BLaER1 treated with 17β-estradiol and CSF1 and Interleukin-3, amounts not matched to agents 10 nM and 100 nM (cell line): ENCODE results near the gene PHLPP1.
A peak's percentile ranks its signal among the peaks of the same experiment; 100 is the strongest.

ENCODE experiments used
- H3K27ac ChIP-seq, 11 experiments: shearing (Covaris generic); formaldehyde crosslinking; 2 replicates each; pipeline ENCODE4 v1.8.1; 2022
- H3K27me3 ChIP-seq, 11 experiments: shearing (Covaris generic); formaldehyde crosslinking; 2 replicates each; pipeline ENCODE4 v1.8.1; 2022
- H3K36me3 ChIP-seq, 11 experiments: shearing (Covaris generic); formaldehyde crosslinking; 2 replicates each; pipeline ENCODE4 v1.8.1; 2022
- H3K4me1 ChIP-seq, 10 experiments: shearing (Covaris generic); formaldehyde crosslinking; 2 replicates each; pipeline ENCODE4 v1.8.1; 2022
- H3K4me2 ChIP-seq, 11 experiments: shearing (Covaris generic); formaldehyde crosslinking; 2 replicates each; pipeline ENCODE4 v1.8.1; 2022
- H3K4me3 ChIP-seq, 10 experiments: shearing (Covaris generic); formaldehyde crosslinking; 2 replicates each; pipeline ENCODE4 v1.8.1; 2022
- H3K9ac ChIP-seq, 11 experiments: shearing (Covaris generic); formaldehyde crosslinking; 2 replicates each; pipeline ENCODE4 v1.8.1; 2022
- H3K9me3 ChIP-seq, 11 experiments: shearing (Covaris generic); formaldehyde crosslinking; replicated peaks in 1 of 11; 2 replicates each; pipeline ENCODE4 v1.8.1; 2022
- H4K20me1 ChIP-seq, 11 experiments: shearing (Covaris generic); formaldehyde crosslinking; 2 replicates each; pipeline ENCODE4 v1.8.1; 2022
- Cebpa-rat ChIP-seq, 11 experiments: shearing (Covaris generic); IDR thresholded peaks; 2 replicates each; pipeline ENCODE4 v1.8.1; 2022

The PHLPP1 gene

DNA sequence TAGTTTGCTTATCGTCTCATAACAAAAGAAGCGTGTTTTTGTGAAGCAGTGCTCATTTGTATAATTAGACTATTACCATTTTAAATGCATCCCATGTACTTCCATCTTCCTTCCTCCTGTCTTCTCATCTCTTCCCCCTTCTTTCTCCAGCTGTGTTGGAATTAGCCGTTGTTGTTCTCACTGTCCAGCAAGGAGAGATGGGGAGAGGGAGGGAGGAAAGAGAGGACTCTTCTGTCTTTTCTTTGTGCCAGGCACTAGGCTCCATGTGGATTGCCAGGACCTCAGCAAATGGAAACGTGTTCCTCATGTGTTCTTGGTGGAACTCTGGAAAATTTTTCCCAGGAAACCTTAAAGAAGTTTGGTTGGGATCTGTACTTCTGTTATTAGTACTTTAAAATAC lies 131.7 kb downstream of the PHLPP1 start:
- Histone ChIP-seq H3K9me3 (peaks cover 0 to 7% (median 0%) of the 10 kb centered on the region in 11 experiments; a peak in 1 of 22 replicates), H3K4me1 (0 out of 20 replicates have a peak, but pooled peaks cover 0 to 3% (median 0%) of the 10 kb centered on the region in 10 experiments)

DNA sequence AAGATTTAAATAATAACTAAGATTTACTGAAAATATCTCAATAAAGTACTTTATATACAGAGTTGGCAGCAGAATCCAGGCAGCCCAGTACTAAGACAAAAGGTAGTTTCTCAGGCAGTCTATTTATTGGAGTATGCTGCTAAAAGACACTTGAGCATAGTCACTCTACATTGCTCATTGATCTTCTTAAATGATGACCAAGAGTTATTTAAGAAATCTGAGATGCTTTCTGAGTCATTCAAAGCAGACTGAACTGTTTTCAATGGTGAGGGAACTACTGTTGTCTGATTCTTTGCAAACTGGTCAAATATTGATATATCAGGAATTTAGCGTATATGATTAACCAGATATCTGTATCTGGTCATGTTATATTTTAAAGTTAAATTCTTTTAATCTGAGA lies 133.6 kb downstream of the PHLPP1 start:
- Histone ChIP-seq H3K9ac (no peak overlapping the region), H3K36me3 (peaks cover 0 to 52% (median 23%) of the 10 kb centered on the region in 11 experiments; a peak in 14 of 22 replicates), H3K4me1 (peaks cover 0 to 3% (median 0%) of the 10 kb centered on the region in 10 experiments; a peak in 1 of 20 replicates), H3K27ac (no peak overlapping the region), H3K4me2 (no peak overlapping the region), H3K27me3 (no peaks in the 10 kb centered on the region), H3K4me3 (no peak overlapping the region), H4K20me1 (peaks cover 0 to 6% (median 0%) of the 10 kb centered on the region in 11 experiments; a peak in 3 of 22 replicates), H3K9me3 (no peaks in the 10 kb centered on the region)
- TF ChIP-seq Cebpa-rat (IDR thresholded peaks at IDR 0.05) = no peak

More for the DNA sequence above, 131.7 kb downstream of the PHLPP1 start:
- peaks cover 0 to 55% (median 24%) of the 10 kb centered on the region in 11 experiments; a peak in 15 of 22 replicates for H3K36me3 ChIP-seq
- H3K27ac ChIP-seq = no peak overlapping the region
- H3K9ac ChIP-seq = no peak overlapping the region
- H3K4me3 ChIP-seq = no peak overlapping the region
- H4K20me1 ChIP-seq = peaks cover 0 to 6% (median 0%) of the 10 kb centered on the region in 11 experiments; a peak in 2 of 22 replicates
- no peak overlapping the region for H3K4me2 ChIP-seq
- H3K27me3 ChIP-seq = no peaks in the 10 kb centered on the region
- no peak for TF ChIP-seq Cebpa-rat (IDR thresholded peaks at IDR 0.05)

DNA sequence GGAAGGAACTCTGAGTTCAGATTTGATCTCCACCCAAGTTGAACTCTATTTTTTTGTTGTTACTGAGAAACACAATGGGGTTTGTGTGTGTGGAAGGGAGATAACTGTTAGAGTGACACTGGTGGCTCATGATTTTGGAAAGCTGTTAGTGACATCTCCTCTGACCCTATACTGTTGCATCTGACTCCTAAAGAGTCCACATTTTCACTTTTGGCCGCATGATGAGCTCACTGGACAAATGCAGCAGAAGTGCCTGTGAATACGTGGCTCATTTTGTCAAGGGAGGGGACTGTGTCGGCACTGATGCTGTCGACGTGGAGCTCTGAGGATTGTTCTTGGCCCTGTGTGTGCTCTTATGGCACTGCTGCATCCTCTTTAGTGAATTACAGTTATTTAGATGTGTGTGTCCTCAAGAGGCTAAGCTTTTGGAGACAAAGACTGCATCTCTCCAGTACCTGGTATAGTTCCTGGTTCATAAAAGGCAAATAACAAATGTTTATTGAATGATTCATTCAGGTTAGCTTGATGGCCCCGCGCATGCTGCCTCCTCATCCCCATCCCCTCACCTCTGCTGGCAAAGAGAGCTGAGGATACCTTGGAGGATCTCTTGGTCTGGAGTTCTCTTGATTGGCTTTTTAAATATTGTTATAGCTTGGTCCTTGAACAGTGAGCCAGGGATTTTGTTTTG lies 135.4 kb downstream of the PHLPP1 start:
- Histone ChIP-seq H4K20me1 (peaks cover 0 to 7% (median 0%) of the 10 kb centered on the region in 11 experiments; a peak in 3 of 22 replicates), H3K27me3 (no peaks in the 10 kb centered on the region), H3K9ac (no peak overlapping the region), H3K4me1 (peaks cover 0 to 7% (median 0%) of the 10 kb centered on the region in 10 experiments; a peak in 1 of 20 replicates), H3K36me3 (peaks cover 0 to 55% (median 23%) of the 10 kb centered on the region in 11 experiments; a peak in 15 of 22 replicates), H3K4me3 (no peak overlapping the region), H3K9me3 (no peaks in the 10 kb centered on the region), H3K4me2 (no peak overlapping the region), H3K27ac (no peak overlapping the region)
- no peak for TF ChIP-seq Cebpa-rat (IDR thresholded peaks at IDR 0.05)

DNA sequence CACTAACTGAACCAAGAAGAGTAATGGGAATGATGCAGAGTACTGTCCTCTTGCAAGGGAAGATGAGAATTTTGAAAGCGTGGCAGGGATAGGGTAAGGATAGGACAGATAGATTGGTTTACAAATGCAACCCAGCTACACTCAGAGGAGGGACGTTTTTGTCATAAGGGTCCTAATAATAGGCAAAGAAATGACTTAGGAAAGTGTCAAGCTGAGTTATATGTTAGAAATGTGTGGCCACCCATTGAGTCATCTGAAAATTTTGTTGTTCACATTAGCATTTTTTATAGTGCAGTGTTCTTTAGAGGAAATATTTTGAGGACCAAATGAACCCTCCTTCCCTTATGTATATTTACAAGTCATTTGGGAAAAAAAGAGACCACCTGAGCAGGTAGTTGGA lies 137.5 kb downstream of the PHLPP1 start:
- Histone ChIP-seq H3K4me2 (no peak overlapping the region), H4K20me1 (peaks cover 0 to 9% (median 0%) of the 10 kb centered on the region in 11 experiments; a peak in 2 of 22 replicates), H3K27me3 (no peaks in the 10 kb centered on the region), H3K36me3 (peaks cover 0 to 51% (median 23%) of the 10 kb centered on the region in 11 experiments; a peak in 15 of 22 replicates), H3K27ac (no peak overlapping the region), H3K9me3 (no peaks in the 10 kb centered on the region), H3K9ac (no peak overlapping the region), H3K4me3 (no peak overlapping the region), H3K4me1 (peaks cover 0 to 15% (median 7%) of the 10 kb centered on the region in 10 experiments; a peak in 10 of 20 replicates)
- no peak for TF ChIP-seq Cebpa-rat (IDR thresholded peaks at IDR 0.05)

DNA sequence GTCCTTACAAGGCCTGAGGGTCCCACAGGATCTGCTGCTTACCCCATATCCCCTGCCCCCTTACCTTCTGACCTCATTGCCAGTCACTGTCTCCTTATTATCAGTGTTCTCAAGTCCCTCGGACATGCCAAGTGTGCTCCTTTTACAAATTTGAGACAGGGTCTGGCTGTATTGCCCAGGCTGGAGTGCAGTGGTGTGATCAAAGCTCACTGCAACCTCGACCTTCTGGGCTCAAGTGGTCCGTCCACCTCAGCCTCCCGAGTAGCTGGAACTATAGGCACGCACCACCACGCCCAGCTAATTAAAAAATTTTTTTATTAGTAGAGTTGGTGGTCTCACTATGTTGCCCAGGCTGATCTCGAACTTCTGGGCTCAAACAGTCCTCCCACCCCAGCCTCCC lies 141.0 kb downstream of the PHLPP1 start:
- no peak overlapping the region for H3K27ac ChIP-seq
- peaks cover 0 to 7% (median 0%) of the 10 kb centered on the region in 11 experiments; a peak in 3 of 22 replicates for H4K20me1 ChIP-seq
- no peak for TF ChIP-seq Cebpa-rat (IDR thresholded peaks at IDR 0.05)

DNA sequence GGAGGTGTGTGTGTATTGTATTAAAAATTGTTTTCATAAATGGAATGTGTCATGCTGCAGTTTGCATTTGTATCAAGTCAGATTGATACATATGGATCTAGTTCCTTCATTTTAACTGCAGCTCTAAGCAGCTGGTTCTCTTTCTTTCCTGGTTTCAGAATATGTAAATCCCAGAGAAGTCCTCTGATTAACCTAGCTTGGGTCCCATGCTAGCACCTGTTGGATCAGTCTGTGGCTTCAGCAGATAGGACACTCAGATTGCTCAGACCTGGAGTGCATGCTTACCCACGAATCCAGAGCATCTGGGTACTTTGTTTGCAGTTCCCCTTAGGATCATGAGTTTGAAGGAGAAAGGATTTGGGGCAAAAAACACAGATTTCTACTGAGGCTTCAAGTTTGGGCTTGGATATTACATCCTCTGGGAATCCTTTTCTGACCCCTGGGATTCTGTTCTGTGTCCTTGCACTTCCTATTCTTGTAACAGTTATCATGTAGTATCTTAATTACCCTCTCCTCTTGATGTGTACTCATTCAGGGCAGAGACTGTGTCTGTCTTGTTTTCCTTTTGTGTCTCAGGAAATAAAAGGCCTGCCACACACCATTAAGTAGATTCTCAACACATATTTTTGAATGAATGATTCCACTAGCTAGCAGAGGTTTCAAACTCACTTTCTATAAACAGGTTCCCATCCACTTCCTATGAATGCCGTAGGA lies 142.1 kb downstream of the PHLPP1 start:
- Histone ChIP-seq H3K9me3 (no peaks in the 10 kb centered on the region), H3K9ac (no peak overlapping the region), H3K36me3 (peaks cover 8 to 62% (median 36%) of the 10 kb centered on the region in 11 experiments; a peak in 20 of 22 replicates), H3K4me2 (peak overlapping the region in 2 of 11 experiments; percentile 10 to 17; a peak in 2 of 22 replicates), H4K20me1 (peaks cover 0 to 7% (median 0%) of the 10 kb centered on the region in 11 experiments; a peak in 3 of 22 replicates), H3K4me3 (no peak overlapping the region), H3K4me1 (peaks cover 0 to 21% (median 10%) of the 10 kb centered on the region in 10 experiments; a peak in 10 of 20 replicates), H3K27me3 (no peaks in the 10 kb centered on the region), H3K27ac (no peak overlapping the region)
- no peak for TF ChIP-seq Cebpa-rat (IDR thresholded peaks at IDR 0.05)

More for the DNA sequence above, 141.0 kb downstream of the PHLPP1 start:
- Histone ChIP-seq H3K4me2 (0 out of 22 replicates have a peak overlapping the region, but pooled peaks of 1 of the 11 experiments have one; percentile 12), H3K4me3 (no peak overlapping the region), H3K9me3 (no peaks in the 10 kb centered on the region), H3K36me3 (peaks cover 0 to 58% (median 33%) of the 10 kb centered on the region in 11 experiments; a peak in 18 of 22 replicates), H3K27me3 (no peaks in the 10 kb centered on the region), H3K9ac (no peak overlapping the region), H3K4me1 (peaks cover 0 to 15% (median 7%) of the 10 kb centered on the region in 10 experiments; a peak in 10 of 20 replicates)

DNA sequence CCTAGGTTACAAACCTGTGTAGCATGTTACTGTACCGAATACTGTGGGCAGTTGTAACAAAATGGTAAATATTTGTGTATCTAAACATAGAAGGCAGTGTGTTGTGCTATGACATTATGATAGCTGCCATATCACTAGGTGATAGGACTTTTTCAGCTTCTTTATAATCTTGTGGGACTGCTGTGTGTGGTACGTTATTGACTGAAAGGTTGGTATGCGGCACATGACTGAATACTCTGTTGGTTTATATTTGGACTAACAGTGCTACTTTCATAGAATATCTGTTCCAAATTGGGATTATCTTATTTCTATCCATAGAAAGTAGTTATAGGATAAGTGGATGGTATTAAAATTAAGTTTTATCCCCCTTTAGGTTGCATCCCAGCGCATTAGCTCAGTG lies 144.7 kb downstream of the PHLPP1 start:
- H3K9me3 ChIP-seq = 0 out of 22 replicates have a peak, but pooled peaks cover 0 to 7% (median 0%) of the 10 kb centered on the region in 11 experiments
- no peak overlapping the region for H3K9ac ChIP-seq
- no peak overlapping the region for H3K4me2 ChIP-seq
- H3K27ac ChIP-seq = no peak overlapping the region
- peaks cover 0 to 7% (median 0%) of the 10 kb centered on the region in 11 experiments; a peak in 2 of 22 replicates for H4K20me1 ChIP-seq
- TF ChIP-seq Cebpa-rat (IDR thresholded peaks at IDR 0.05) = no peak
- peaks cover 0 to 21% (median 10%) of the 10 kb centered on the region in 10 experiments; a peak in 9 of 20 replicates for H3K4me1 ChIP-seq
- H3K4me3 ChIP-seq = no peak overlapping the region
- peaks cover 9 to 75% (median 55%) of the 10 kb centered on the region in 11 experiments; a peak in 20 of 22 replicates for H3K36me3 ChIP-seq
- no peaks in the 10 kb centered on the region for H3K27me3 ChIP-seq

DNA sequence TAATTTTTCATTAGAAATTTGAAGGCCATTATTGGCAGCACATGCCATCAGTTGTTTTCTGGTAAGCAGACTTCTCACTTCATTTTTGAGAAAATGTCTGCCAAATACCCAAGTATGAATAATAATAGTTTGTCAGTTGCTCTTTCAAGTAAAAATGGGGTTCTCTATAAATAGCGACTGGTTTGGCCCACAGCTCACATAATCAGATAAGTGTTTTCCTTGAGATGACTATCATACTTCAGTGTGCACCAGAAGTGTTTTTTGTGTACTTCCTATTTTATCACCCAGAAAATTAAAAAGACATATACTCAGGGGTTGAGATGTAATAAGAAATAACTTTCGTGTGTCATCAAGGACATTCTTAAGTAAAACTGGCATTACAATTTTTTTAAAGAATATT lies 147.1 kb downstream of the PHLPP1 start:
- H3K9ac ChIP-seq = no peak overlapping the region
- H3K27ac ChIP-seq = no peak overlapping the region
- H3K36me3 ChIP-seq = peaks cover 17 to 81% (median 63%) of the 10 kb centered on the region in 11 experiments; a peak in 20 of 22 replicates
- no peak for TF ChIP-seq Cebpa-rat (IDR thresholded peaks at IDR 0.05)
- H3K4me3 ChIP-seq = no peak overlapping the region
- 0 out of 22 replicates have a peak overlapping the region, but pooled peaks of 1 of the 11 experiments have one; percentile 3 for H3K4me2 ChIP-seq
- H3K4me1 ChIP-seq = peaks cover 0 to 12% (median 2%) of the 10 kb centered on the region in 10 experiments; a peak in 9 of 20 replicates
- no peaks in the 10 kb centered on the region for H3K27me3 ChIP-seq
- peaks cover 0 to 7% (median 0%) of the 10 kb centered on the region in 11 experiments; a peak in 2 of 22 replicates for H4K20me1 ChIP-seq
- peaks cover 0 to 7% (median 0%) of the 10 kb centered on the region in 11 experiments; a peak in 1 of 22 replicates for H3K9me3 ChIP-seq
